ENCODE results near the gene PKN2.
"Not testable (repeated sequence)": the region's sequence is repeated elsewhere in the genome, so short reads cannot be mapped to it uniquely, and the experiment has no call there.

The PKN2 gene

DNA sequence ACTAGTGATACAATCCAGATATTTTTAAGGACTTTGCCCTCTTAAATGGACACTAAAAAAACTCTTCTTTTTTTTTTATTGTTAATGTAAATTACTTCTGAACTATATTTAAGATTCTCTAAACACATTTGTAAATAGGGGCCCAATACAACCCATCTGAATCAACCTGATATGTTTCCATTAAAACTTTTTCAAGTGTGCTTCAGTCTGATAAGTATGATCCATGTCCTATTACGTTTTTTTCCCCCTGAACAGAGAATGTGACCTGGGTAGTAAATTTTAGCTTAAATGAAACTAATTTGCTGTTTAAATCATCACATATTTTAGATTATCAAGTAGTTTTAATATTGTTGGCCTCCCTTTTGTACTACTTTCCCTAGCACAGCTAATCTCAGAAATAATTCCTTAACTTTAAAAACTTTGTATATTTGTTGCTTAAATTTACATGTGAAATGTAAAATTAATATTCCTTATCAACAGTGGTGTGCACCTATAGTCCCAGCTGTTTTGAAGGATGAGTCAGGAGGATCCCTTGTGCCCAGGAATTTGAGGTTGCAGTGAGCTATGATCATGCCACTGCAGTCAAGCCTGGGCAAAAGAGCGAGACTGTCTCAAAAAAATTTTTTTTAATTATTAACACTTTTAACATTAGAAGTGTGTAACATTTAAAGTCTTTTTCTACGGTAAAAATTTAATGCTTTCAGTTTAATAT is 3.0 kb upstream of the PKN2 start:
- DNase-seq, result no peak

DNA sequence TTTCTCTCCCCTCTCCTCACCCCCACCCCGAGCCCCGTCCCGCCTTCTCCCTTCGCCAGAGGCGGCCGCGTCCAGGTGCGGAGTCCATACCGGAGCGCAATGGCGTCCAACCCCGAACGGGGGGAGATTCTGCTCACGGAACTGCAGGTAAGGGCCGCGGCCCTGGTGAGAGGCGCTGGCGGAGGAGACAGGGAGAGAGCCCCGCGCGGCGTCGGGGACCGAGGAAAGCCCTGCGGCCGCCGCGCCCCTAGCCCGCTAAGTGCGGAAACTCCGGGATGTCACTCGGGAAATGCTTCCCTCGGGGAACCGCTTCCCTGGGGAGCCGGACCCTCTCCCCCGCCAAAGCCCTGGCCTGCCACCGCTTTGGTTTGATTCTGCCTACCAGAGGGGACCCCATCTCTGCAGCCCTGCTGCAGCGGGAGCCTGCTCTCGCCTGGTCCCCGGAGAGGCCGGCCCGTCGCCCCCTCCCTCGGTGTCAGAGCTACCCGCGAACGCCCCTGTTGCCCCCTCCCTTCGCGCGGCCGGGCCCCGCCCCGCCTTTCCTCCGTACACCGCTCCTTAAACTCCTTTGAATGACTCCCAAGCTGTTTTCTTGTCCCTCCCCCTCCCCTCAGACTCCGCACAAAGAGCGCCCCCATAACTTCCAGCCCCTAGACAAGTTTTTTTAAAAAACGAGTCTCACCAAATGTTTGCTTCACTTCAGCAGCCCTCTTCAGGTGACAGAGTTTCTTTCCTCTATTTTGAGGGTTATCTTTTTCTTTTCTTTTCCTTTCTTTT is 597 bp downstream of the PKN2 start:
- peak; percentile 59 for DNase-seq

- DNase-seq, result no peak
Observed at GRCh38 chr1:88685259-88685620, 1.2 kb downstream of the PKN2 start.

GRCh38 chr1:88691540-88691939 is 7.5 kb downstream of the PKN2 start:
- no peak for DNase-seq

DNA sequence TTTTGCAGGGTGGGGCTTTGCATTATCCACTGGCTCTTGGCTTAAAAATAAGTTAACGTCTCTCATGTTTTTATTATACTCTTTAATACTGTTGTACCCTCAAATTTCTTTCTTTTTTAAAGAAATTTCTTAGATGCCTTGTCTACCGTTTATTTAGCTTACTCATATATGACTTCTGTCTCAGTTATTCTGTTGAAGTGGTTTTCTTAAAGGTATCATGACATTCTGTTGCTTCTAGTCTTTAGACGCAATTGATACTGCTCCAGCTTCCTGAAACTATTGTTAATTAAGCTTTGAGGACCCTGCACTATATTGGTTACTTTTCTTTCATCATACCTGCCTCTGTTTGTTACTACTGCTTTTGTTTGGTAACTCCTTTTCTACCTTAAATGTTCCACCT is 11.7 kb downstream of the PKN2 start:
- DNase-seq, result no peak

GRCh38 chr1:88697503-88697902 is 13.4 kb downstream of the PKN2 start:
- no peak for DNase-seq

DNA sequence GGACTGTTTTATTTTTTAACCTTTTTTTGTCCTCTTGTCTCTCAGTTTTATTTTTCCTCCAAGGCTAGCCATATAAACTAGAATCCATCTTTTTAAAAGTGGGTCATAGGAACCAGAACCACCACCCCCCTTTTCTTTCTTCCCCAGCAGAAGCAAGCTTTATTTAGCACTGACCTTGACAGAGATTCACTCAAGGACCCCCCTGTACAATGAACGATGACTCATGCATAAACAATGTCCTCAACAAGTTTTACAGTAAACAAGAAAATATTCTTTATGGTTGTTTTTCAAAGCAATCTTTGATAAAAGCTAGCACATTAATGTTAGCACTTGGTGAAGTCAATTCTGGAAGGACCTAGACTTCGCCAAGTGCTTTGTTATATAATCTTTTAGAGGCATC is 14.1 kb downstream of the PKN2 start:
- no peak for DNase-seq

- DNase-seq, result no peak
Observed at GRCh38 chr1:88698764-88699163, 14.7 kb downstream of the PKN2 start.

- DNase-seq, result no peak
Observed at GRCh38 chr1:88700425-88701013, 16.4 kb downstream of the PKN2 start.

- DNase-seq, result no peak
Observed at GRCh38 chr1:88701275-88701674, 17.2 kb downstream of the PKN2 start.

DNA sequence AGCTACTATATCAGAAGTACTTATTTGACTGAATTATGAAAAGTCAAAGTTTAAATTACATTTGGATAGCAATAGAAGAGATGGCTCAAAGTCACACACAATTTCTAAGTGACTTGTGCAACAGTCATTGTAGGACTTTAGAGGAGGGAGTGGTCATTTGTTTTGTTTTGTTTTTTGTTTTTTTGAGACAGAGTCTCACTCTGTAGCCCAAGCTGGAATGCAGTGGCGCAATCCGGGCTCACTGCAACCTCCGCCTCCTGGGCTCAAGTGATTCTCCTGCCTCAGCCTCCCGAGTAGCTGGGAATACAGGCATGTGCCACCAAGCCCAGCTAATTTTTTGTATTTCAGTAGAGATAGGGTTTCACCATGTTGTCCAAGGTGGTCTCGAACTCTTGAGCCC is 17.7 kb downstream of the PKN2 start:
- DNase-seq, result not testable (repeated sequence)

GRCh38 chr1:88708011-88708410 is 23.9 kb downstream of the PKN2 start:
- DNase-seq, result no peak

GRCh38 chr1:88712907-88713306 is 28.8 kb downstream of the PKN2 start:
- not testable (repeated sequence) for DNase-seq

DNA sequence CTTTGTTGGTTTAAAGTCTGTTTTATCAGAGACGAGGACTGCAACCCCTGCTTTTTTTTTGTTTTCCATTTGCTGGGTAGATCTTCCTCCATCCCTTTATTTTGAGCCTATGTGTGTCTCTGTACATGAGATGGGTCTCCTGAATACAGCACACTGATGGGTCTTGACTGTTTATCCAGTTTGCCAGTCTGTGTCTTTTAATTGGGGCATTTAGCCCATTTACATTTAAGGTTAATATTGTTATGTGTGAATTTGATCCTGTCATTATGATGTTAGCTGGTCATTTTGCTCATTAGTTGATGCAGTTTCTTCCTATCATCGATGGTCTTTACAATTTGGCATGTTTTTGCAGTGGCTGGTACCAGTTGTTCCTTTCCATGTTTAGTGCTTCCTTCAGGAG is 32.5 kb downstream of the PKN2 start:
- not testable (repeated sequence) for DNase-seq

GRCh38 chr1:88722492-88722891 is 38.4 kb downstream of the PKN2 start:
- no peak for DNase-seq

- no peak for DNase-seq
Observed at GRCh38 chr1:88726697-88727096, 42.6 kb downstream of the PKN2 start.

DNA sequence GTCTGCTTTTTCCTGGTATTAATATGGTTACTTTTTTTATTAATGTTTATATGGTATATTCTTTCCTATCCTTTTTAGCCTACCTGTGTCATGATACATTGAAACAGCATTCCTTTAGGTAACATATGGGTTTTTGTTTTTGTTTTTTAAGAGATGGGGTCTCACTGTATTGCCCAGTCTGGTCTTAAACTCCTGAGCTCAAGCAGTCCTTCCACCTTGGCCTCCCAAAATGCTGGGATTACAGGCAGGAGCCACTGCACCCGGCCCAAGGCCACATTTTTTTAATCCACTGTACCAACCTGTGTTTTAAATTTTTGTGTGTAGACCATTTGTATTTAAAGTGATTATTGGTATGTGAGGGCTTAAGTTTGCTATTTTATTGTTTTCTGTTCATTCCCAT is 43.1 kb downstream of the PKN2 start:
- no peak for DNase-seq

DNA sequence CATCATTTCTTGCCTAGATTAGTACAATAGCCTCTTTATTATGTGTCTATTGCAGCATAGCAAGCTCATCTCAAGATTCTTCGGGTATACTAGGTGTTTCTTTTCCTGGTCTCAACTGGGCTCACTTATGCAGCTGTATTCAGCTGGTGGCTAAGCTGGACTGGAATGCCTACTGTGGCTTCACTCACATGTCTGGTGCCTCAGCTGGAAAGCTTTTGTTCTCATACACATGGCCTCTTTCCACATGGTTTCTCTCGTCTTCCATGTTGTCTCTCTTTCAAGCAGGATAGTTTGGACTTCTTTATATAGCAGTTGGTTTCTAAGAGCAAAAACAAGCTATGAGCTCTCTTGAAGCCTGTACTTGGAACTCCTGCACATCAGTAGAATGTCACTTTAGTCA is 45.2 kb downstream of the PKN2 start:
- no peak for DNase-seq

DNA sequence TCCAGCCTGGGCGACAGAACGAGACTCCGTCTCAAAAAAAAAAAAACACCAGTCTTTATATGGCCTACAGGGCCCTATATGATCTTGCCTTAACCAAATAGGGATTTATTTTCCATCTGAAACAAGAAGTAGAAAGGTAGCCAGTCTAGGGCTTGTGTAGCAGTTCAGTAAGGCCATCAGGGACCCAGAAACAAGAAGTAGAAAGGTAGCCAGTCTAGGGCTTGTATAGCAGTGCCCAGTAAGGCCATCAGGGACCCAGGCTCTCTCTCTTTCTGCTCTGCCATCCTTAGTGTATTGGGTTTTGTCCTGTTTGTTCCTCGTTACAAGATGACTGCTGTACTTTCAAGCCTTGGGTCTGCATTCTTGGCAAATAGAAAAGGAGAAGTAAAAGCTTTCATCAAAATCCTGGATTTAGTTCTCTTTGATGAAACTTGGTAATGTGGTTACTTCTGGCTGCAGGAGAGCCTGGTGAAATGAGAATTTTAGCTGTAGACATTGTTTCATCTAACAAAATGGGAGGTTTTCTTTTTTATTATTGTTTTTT is 46.1 kb downstream of the PKN2 start:
- no peak for DNase-seq

DNA sequence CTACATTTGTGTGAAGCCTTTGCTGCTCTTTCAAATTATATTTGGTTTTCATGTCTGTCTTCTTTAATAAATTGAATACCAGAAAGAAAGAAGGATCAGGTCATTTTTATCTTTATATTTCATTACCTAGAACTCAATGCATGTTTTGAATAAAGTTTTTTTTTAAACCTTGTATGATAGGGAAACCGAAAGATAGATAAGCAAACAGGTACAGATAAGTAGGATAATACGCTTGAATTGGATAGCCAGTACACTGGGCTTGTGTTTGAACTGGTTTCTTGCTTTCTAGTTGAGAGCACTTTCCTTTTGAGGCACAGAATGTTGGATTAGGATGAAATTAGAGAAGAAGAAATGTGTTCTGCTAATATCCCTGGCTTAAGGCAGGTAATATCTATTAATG is 46.9 kb downstream of the PKN2 start:
- DNase-seq, result no peak

DNA sequence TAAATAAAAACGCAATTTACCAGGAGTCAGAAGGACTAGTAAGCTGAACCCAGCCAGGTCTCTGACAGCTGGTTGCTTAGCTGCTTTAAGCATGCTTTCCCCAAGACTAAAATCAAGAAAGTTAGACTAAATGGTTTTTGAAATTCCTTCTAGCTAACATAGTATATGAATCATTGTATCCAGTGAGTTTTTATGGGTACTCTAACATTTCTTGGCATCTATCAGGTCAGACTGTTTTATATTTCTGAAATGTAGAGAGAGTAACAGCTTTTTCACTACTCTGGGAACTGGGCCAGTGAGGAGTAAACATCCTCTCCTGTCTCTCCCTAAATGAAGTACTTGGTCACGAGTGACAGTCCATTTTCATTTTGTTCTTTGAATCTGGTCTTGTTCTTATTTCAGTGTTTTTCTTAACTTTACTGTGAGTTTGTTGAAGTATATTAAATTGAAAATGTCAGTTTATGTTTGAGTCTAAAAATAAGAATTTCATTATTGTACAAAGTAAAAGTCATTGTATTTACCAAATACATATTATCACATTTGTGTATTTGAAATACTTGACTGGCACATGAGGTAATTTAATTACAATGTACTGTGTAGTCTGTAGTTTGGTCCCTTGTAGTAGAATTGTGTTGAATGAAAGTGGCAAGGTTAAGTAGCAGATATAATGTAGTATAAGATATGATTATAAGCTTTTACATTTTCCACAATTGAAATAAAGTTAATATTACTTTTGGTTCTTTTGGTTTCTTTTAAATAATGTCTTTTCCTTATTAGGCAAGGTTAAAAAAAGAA is 47.6 kb downstream of the PKN2 start:
- DNase-seq, result no peak

DNA sequence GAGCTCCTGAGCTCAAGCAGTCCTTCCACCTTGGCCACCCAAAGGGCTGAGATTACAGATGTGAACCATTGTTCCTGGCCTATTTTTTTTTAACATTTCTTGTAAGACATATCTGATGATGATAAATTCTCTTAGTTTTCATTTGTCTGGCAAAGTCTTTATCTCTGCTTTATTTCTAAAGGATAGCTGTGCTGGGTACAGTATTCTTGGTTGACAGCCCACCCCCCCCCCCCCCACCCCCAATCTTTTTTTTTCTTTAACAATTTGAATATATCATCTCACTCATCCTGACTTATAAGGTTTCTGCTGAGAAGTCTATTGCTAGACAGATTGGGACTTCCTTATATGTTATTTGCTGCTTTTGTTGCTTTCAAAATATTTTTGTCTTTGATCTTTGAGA is 51.3 kb downstream of the PKN2 start:
- DNase-seq, result no peak

GRCh38 chr1:88735909-88736308 is 51.8 kb downstream of the PKN2 start:
- no peak for DNase-seq

Data from activated naive CD4-positive, alpha-beta T cell treated with Interleukin-2 at 50 U/mL for 16 hours (primary cell).